NT2/D1 (cell line): ENCODE measurements around the gene CHP1.

ENCODE experiments used
- SUZ12 ChIP-seq: IDR thresholded peaks from 2 replicates; pipeline ENCODE4 v1.6.1; 2011; ENCODE audit not compliant: insufficient read length, insufficient read depth; ENCODE audit errors: extremely low read depth
- ZNF274 ChIP-seq: IDR thresholded peaks from 2 replicates; pipeline ENCODE4 v1.6.1; 2011; ENCODE audit warnings: mild to moderate bottlenecking, low read depth, low read length

DNA sequence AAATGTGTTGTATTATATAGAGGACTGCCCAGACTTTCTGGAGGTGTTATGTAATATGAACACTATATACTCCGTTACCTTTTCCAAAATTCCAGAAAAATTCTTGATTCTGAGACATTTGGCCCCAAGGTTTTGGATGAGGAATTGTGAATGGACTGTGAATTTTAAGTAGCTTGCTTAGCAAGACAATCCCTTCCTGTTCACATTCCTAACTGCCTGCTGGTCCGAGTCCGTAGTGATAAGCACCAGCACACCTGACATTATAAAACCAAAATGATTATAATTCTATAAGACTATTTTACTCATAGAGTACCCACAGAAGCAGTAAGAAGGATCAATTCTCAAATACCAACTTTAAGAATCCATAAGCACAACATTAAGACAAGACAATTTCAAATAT lies 11.7 kb upstream of the CHP1 start:
- TF ChIP-seq SUZ12: no peak
- TF ChIP-seq ZNF274: no peak
